Measurements from ENCODE around the gene PCSK1N.
"Not testable (repeated sequence)": the region's sequence is repeated elsewhere in the genome, so short reads cannot be mapped to it uniquely, and the experiment has no call there.

The PCSK1N gene

DNA sequence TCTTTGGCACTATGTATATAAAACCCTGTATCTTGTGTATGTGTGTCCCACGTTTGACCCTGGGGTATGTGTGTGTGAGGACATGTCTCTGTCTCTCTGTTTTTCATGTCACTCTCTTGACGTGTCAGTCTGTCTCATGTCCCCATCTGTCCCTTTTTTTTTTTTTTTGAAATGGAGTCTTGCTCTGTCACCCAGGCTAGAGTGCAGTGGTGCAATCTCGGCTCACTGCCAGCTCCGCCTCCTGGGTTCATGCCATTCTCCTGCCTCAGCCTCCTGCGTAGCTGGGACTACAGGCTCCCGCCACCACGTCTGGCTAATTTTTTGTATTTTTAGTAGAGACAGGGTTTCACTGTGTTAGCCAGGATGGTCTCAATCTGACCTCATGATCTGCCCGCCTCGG, 16.0 kb downstream of the PCSK1N start:
- not testable (repeated sequence) for DNase-seq

DNA sequence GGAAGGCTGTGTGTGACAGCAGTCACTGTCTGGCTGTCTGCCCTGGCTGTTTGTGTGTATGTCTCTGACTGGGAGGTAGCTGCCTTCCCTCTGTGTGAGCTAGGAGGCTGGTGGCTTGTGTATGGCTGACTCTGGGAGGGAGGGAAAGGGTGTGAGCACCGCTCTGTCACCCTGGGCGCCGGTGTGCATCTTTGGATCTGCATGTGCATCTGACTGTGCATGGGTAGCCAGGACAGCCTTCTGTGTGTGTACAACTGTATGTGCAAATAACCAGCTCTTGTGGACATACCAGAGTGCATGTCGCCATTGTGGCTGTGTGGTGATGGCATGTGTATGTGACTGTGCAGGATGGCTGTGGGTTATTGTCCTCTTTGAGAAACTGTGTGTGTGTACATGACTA, 16.5 kb downstream of the PCSK1N start:
- no peak for DNase-seq

DNA sequence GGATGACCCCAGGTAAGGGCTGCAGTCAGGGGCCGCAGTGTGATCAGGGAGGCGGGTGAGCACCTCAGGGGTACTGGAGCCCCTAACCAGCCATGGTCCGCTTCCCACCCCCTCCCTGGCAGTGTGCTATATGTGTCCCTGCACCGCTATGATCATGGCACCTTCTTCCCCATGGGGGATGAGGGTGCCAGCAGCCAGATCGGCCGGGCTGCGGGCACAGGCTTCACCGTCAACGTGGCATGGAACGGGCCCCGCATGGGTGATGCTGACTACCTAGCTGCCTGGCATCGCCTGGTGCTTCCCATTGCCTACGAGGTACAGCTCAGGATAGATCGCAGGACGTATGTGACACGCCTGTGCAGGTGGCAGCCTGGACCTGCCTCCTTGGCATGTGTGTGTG, 17.3 kb downstream of the PCSK1N start:
- no peak for DNase-seq

DNA sequence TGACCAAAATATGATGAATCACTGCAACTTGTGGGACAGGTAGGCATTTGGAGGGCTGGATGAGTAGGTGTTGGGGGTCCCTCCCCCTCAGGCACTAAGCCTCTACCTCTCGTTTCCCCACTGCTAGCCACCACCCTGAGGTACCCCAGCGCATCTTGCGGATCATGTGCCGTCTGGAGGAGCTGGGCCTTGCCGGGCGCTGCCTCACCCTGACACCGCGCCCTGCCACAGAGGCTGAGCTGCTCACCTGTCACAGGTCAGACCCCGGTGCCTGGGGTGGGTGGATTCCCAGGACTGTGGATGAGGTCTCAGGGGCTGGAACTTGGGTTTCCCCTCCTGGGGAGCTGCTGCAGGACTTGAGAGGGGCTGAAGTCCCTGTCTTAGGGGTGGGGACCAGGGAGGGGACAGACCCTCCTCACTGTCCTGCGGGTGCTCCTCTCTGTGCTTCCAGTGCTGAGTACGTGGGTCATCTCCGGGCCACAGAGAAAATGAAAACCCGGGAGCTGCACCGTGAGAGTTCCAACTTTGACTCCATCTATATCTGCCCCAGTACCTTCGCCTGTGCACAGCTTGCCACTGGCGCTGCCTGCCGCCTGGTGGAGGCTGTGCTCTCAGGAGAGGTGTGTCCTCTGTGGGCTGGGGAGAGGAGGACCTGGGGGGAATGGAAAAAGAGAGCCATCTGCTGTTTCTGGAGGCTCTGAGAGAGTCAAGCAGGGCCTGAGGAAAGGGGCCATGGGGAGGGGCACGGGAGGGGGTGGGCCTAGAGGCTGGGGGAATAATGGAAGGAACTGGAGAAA, 19.2 kb downstream of the PCSK1N start:
- no peak for DNase-seq

DNA sequence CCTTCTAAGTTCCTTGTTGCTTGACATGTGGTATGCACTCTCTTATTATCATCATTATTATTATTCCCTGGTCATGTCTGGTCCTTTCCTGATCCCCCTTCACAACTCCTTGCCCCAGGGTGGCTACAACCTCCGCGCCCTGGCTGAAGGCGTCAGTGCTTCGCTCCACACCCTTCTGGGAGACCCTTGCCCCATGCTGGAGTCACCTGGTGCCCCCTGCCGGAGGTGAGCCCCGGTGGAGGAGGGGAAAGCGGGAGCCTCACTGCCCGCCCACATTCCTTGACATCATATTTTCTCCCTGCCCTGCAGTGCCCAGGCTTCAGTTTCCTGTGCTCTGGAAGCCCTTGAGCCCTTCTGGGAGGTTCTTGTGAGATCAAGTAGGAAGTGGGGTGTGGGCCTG, 20.1 kb downstream of the PCSK1N start:
- no peak for DNase-seq

DNA sequence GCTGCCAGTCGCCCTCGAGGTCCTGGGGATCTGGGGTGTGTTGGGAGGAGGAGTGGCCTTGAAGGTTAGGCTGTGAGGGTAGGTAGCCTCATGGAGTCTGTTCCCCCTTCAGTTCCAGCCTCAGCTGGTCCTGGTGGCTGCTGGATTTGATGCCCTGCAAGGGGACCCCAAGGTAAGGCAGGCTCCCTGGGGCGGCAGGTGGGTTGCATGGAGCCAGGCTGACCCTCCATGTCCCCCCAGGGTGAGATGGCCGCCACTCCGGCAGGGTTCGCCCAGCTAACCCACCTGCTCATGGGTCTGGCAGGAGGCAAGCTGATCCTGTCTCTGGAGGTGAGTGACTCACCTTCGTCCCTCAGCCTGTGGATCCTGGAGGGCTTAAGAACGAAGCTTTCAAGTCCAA, 20.7 kb downstream of the PCSK1N start:
- DNase-seq: no peak

DNA sequence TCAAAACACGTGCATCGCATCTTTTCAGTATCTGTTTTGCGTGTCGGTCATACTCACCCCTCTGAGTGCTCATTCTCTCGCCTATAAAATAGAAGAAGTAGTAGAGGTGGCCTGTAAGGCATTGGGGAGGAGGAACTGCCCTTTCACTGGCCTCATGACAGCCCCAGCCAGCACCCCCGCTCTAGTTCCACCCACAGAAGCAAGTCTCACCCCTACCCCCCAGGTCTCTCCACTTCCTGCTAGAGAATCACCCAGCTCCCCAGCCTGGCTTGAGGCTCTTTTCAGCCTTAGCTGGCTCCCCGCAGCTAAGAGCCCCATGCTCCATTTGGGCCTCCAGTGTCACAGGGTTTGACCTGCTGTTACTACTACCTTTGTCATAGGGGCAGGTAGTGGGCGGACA, 21.8 kb downstream of the PCSK1N start:
- no peak for DNase-seq

DNA sequence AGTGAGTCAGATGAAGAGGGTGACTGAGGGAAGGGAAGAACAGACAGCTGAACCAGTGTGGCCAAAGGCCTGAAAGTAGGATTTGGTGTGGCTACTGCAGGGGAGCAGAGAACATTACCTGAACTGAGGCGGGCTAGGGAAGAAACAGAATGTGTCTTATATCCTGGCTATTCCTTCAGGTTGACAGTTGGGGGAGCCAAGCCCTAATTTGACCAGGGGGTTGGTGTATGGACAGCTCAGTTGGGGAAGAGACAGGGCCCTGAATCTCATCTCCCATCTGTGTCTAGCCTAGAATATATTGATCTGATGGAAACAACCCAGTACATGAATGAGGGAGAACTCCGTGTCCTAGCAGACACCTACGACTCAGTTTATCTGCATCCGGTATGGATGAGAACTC, 29.3 kb downstream of the PCSK1N start:
- DNase-seq: no peak

DNA sequence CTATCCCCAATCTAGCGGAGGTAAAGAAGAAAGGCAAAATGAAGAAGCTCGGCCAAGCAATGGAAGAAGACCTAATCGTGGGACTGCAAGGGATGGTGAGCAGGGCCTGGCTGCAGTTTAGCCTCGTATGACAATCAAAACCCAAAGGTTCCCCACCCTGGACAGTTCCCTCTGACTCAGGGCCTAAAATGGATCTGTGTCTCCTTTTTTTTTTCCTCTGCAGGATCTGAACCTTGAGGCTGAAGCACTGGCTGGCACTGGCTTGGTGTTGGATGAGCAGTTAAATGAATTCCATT, 32.6 kb downstream of the PCSK1N start:
- no peak for DNase-seq

DNA sequence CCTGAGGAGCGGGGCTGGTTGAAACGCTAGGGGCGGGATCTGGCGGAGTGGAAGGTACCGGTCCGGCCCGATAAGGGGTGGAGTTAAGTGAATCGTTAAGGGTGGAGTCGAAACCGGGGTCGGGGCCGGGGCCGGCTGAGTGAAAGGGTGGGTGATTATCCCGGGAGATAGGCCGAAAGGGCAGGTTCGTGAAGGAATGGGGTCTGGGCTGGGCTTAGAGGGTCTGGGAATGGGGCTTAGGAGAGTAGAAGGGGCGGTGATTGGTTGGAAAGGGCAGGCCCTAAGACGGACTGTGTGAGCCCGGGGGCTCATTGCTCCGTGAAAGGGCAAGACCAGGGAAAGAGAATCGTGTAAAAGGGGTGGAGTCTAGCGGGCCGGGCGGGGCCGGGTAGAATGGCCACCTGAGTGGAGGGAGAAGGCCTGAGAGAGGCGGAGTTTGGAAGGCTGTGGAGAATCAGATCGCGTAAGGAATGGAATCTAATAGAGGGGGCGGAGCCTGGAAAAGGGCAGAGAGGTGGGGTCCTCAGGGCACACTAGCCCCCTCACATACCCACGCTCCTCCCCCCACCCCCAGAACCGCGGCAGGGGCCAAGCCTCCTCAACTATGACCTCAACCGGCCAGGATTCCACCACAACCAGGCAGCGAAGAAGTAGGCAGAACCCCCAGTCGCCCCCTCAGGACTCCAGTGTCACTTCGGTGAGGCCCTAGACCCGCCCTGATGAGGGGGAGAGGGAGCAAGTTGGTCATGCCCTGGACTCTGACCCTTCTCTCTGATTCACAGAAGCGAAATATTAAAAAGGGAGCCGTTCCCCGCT, 33.1 kb downstream of the PCSK1N start:
- DNase-seq: peak; percentile 81

DNA sequence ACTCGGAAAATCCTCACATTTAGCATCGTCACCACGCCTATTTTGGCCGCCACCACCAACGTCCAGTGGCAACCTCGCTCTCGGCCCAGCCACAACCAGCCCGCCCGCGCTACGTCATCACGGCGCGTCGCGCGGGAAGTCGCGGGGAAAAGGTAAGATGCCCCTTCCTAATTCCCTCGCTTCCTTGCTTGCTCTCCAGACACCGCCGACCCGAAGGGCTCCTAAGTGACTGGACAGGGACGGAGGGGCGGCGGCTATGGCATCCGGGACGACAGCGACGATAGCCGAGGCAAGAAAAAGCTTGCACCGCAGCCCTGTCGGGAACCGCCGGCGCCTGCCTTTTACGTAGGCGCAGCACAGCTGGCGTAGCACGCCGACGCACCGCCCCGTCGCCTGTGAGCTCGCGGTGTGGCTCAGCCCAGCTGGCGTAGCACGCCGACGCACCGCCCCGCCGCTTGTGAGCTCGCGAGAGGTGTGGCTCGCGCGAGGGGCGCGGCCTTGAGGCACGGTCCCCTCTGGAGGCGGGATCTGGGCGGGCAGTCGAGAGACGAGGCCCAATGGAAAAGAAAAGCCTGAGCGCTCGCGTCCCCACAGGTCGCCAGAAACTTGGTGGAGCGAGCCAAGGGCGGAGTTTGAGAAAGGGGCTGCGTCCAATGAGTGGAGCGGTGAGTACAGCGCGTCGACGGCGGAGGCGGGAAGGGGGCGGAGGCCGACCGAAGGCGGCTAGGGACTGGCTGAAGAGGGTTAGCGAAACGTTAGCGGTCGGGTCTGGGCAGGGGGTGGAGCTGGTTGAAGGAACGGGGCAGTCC, 33.9 kb downstream of the PCSK1N start, which contains the start of gene HDAC6:
HDAC6 (plus strand) TSS at position 788 of the 809 bp plus-strand sequence. CDS start 626 bp downstream, outside the sequence.
- DNase-seq: peak; percentile 95

DNA sequence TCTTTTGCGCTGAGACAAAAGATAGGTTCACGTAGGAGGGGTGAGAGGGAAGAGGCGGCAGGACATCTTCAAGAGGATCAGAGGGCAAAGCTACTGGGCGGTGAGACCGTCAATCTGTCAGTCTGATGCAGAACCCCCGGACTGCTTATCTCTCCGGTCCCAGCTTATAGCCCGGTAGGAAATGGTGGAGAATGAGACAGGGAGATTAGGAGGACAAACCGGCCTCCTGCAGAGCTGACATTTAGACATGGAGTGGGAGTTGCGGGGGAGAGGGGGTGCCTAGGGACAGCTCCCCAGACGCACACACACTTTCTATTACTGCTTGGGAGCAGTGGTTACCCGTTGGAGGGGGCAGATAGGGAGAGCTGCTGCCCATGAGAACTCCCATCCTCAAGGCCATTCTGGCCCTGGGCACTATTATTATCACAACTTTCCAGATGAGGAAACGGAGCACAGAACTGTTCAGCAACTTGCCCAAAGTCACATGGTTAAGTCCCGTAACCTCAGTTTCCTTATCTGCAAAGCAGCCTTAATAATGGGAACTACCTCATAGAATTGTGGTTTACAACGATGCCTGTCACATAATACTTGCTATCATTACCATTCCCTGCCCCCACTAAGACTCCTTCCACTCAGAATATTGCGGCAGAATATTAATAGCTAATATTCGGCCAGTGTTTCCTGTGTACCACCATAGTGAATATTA, 34.7 kb downstream of the PCSK1N start:
- DNase-seq: no peak

DNA sequence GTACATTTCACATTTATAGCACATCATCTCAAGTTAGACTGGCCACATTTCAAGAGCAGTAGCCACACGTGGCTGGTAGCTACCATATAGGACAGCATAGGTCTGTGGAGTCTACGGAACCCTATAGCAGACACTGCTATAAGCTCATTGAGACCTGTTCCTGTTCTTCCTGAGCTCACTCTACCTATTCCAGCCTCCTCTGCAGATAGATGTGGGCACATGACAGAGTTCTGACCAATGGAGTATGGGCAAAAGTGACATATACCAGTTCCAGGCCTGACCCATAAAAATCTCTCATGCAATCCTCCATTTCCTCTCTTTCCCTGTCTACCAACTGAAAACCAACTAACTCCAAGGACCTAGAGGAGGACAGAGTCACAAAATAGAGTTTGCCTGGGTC, 37.1 kb downstream of the PCSK1N start:
- DNase-seq: no peak

DNA sequence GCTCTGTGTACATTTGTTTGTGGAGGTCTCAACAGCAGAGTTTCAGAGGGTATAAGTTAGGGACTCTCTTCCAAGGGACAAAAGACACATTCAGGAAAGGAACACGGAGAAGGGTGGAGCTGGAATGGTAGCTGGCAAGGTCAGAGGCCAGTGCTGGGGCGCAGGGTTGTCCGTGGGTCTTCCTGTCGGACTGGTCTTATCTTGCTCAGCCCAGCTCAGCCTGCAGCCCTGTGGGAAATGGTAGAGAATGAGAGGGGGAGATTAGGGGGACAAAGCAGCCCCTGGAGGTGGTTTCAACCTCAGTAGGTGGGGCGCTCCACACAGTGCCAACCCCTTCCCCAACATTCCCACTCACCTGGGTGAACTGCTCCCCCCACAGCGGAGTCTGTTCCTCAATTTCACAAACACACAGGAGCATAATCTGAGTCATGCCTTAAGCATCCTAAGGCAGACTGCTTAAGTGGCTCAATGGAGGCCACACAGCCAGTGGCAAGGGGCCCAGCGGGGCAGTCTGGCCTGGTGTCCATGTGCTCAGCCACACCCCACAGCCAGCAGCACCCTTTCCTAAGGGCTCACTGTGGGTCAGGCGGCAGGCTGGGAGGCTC, 40.4 kb downstream of the PCSK1N start:
- DNase-seq: no peak

DNA sequence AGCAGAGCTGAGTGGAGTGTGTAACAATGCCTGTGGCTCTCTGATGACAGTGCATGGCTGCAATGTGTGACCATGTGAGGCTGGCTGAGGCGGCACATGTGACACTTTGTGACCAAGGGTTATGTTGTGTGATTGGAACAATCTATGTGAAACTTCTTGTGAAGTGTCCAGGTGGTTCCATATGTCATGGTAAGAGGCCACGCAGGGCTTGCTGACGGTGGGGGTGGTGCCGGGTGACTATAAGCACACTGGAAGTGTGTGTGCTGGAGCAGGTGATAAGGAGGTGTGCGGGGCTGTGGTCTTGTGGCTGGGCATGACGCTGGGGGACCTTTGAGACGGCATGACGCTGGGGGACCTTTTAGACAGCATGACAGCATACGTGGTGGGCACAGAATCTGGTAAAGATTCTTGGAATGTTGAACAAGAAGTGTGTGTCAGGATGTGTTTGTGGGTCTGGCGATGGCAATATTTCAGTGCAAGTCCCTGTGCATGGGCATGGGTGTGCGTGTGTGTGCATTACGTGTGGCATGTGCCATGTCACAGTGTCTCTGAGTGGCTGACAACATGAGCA, 41.0 kb downstream of the PCSK1N start:
- no peak for DNase-seq

DNA sequence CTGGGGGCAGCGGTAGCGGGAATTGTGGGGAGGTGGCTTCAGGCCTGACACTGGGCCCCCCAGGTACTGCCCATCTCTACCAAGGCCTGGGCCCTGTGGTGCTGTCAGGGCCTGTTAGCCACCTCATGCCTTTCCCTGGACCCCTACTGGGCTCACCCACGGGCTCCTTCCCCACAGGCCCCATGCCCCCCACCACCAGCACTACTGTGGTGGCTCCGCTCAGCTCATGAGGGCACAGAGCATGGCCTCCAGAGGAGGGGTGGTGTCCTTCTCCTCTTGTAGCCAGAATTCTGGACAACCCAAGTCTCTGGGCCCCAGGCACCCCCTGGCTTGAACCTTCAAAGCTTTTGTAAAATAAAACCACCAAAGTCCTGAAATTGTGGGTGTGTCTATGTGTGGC, 41.5 kb downstream of the PCSK1N start:
- DNase-seq: no peak

DNA sequence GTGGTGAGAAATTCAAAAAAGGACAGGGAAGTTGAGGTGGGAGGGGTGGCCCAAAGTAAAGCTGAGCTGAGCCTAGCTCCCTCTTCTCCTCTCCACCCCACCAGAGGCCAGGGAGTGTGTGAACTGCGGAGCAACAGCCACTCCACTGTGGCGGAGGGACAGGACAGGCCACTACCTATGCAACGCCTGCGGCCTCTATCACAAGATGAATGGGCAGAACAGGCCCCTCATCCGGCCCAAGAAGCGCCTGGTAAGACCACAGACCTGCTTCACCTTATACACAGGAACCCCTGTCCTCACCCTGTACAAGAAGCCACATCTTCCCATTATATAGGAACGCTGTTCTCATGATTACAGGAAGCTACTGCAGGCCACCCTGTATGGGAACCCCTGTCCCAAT, 43.2 kb downstream of the PCSK1N start:
- no peak for DNase-seq

DNA sequence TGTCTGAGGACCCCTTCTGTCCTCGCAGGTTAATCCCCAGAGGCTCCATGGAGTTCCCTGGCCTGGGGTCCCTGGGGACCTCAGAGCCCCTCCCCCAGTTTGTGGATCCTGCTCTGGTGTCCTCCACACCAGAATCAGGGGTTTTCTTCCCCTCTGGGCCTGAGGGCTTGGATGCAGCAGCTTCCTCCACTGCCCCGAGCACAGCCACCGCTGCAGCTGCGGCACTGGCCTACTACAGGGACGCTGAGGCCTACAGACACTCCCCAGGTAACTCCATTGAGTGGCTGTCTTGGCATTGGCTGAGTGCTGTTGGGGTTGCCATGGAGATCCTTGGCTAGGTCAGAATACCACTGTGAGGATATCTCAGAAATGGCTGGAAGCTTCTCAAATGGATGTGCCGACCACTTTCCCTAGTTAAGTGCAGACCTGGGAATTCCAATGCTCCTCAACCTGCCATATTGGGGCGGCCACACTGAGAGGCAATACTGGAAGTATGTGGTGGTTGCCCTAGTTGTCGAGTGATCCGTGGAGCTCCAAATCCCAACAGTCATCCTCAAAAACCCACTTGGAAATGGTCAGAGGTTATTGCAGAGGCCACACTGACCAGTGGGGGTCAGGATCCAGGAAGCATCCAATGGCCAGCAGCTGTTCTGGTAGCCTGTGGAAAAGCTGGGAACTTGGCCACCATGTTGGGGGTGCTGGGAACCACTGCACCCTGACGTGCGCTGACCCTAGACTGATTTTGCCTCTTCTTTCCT, 44.2 kb downstream of the PCSK1N start:
- no peak for DNase-seq

DNA sequence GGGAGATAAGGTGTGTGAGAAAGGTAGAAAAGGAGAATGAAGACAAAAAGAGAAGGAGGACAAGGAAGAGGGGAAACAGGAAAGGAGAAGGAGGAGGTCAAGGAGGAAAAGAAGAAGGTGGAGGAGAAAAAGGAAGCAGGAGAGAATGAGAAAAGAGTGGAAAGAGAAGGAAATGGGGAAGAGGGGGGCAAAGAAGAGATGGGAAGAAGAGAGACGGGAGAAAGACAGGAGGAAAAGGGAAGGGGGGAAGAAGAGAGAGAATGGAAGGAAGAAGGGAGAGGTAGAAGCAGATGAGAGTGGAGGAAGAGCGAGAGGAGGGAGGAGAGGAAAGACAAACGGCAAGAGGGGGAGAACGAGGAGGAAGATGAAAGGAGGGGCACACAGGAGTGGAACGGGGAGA, 44.9 kb downstream of the PCSK1N start:
- no peak for DNase-seq

DNA sequence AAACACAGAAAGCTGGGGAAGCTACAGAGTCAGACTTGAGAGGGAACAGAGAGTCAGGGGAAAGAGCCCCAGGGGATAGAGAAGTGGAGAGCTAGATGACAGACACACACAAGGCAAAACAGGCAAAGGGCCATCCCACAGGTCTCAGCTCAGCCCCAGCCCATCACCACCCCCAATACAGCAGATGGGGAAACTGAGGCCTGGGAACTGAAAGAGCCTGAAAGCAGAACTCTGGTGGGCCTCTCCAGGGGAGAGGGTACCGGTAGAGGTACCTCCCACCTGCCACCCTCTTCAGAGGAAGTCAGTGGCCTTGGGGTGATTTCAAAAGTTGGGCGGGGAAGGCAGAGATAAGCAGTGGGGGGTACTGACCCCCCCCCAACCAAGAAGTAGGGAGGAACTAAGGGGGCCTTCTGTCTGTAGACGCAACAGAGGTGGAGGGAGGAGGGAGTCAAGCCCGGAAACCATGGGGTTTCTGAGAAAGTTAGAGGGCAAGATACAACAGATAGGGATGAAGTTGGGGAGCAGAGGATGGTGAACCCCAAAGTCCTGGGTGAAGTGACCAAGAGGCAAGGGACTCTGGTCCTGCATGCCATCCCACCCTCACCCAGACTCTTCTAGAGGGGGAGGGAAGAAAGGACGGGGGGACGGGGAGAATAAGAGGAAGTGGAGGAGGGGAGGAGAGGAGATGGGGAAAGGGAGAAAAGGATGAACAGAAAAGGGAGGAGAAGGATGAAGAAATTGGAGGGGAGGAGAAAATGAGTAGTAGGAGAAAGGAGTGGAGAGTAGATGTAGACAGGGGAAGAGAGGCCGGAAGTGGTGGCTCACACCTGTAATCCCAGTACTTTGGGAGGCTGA, 45.8 kb downstream of the PCSK1N start:
- no peak for DNase-seq

Data from NCI-H2171 treated with DMSO at 0.1 percent for 48 hours (cell line).